GM18867 (cell line): Measurements from ENCODE around the gene VCL.
"Not testable (repeated sequence)": the region's sequence is repeated elsewhere in the genome, so short reads cannot be mapped to it uniquely, and the experiment has no call there.

Experiments used
- ATAC-seq: cut with Tn5 transposase; IDR thresholded peaks from one replicate; pipeline ENCODE4 v1.9.1; 2021; ENCODE audit warnings: mild to moderate bottlenecking, moderate library complexity; ENCODE audit not compliant: unreplicated experiment

Gene VCL

DNA sequence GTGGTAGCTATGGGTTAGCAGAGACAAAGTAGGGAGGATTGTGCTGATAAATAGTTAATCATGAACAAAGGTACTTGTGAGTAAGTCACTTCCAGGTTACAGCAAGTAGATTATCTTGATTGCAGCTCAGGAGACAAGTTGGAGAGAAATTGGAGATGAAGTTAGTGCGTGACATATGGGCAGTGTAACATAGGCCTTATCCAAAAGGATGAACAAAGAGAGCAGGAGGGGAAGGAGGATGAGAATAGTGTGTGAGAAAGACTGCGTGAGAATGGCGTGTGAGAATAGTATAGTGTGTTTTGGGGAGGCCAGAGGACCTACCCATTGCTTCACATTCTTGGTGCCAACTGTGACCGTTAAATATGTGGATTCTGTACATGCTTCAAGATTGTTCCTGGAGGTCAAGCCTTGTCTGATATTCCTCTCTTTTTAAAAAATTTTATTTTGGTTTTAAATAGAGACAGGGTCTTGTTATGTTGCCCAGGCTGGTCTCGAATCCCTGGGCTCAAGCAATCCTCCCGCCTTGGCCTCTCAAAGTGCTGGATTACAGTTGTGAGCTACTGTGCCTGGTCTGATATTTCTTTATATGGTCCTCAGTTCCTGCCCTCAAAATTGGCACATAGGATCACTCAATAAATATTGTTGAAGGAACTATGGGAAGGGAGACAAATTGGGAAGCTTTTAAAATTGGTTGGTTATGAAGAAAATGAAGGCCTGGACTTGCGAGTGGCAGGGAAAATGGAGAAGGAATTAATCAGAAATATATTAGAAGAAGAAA, 3.2 kb downstream of the VCL start:
- no peak for ATAC-seq

DNA sequence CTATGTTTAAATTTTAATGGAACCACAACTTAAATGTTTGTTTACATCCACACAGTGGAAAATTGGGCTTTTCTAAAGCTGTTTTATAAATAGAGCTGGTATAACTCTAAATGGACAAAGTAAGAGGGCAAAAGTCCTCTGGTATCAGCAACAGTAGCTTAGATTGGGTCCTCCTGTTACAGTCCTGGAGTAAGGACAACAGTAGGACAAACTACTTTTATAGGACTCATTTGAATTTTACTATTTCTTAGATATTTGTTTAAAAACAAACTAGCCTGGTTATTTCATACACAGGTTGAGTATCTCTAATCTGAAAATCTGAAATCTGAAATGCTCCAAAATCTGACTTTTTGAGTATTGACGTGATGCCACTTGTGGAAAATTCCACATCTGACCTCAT, 8.4 kb downstream of the VCL start:
- no peak for ATAC-seq

DNA sequence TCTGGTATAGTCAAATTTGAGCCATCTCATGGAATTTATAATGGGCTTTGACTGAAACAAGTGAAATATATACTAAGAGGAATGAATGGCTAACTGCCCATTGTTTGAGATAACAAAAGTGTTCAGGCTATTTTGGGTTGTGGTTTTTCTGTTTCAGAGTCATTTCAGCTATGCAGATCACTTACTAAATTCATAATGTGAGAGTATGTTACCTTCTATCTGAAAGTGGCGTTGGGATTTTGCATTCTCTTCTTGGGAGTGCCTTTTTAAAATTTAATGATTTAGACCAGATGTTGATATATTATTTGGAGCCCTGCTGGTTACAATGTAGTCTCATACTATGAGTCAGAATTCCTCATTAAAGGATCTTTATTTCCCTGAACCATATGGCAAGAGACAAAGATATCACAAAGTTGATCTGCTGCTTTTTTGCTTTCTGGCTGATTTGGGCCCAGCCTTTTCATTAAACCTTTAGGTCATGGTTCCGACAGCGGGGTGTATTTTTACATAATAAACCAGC, 10.4 kb downstream of the VCL start:
- no peak for ATAC-seq

DNA sequence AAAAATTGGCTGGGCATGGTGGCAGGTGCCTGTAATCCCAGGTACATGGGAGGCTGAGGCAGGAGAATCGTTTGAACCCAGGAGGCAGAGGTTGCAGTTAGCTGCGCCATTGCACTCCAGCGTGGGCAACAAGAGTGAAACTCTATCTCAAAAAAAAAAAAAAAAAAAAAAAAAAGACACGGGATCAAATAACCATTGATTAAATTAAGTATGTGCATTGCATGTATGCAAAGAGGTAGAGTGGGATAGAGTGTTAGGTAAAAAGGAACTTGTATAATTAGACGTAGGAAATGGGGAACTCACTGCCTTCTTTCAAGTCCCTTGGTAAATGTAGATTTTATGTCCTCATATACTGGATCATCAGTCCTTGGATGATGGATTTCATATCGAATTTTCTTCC, 13.1 kb downstream of the VCL start:
- no peak for ATAC-seq

- ATAC-seq = no peak
These were observed 13.9 kb downstream of the VCL start for GRCh38 chr10:74011770-74012169.

- ATAC-seq = no peak
These were observed 14.6 kb downstream of the VCL start for GRCh38 chr10:74012480-74012879.

GRCh38 chr10:74013004-74013403, 15.1 kb downstream of the VCL start:
- no peak for ATAC-seq

DNA sequence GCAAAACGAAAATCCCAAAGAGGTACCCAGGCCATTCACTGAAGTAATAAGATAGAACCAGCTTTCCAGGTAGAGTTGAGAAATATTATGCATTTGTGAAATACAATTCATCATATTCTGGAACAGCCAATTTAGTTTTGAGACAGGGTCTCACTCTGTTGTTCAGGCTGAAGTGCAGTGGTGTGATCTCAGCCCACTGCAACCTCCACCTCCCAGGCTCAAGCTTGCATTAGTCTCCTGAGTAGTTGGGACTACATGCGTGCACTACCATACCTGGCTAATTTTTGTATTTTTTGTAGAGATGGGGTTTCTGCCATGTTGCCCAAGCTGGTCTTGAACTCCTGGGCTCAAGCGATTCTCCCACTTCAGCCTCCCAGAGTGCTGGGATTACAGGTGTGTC, 16.7 kb downstream of the VCL start:
- ATAC-seq = not testable (repeated sequence)

GRCh38 chr10:74018241-74018640, 20.3 kb downstream of the VCL start:
- ATAC-seq = no peak

DNA sequence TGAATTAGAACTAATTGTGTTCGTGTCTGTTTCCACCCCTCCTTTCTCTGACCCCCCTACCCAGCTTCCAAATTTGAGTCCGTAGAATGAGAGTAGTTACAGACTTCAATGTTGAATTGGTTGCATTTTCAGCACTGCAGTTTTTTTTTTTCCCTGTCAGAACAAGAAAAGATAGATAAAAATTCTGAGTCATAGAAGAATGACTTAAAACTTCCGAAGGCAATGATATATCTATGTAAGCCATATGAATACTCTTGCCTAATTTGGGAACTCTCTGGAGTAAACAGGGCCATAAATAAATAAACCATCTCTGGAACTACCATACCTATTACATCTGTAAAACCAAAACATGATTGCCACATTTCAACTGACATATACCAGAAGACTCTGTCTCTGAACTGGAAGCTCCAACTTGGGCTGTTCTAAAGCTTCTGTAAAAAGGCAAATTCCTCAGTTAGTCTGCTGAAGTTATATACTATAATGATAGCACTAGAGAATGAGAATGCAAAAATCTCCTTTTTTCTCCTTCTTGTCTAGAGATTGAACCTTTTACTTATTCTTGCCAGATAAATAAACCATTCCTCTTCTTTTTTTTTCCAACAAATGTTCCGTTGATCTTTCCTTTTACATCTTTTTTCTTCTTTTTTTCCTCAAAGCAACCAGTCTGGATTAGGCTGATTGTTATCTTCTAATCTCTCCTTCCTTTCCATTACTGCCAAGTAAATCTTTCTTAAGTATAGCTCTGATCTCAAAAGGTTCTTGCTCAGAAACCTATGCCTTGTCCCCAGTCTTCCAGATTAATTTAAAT, 23.5 kb downstream of the VCL start:
- ATAC-seq = no peak

DNA sequence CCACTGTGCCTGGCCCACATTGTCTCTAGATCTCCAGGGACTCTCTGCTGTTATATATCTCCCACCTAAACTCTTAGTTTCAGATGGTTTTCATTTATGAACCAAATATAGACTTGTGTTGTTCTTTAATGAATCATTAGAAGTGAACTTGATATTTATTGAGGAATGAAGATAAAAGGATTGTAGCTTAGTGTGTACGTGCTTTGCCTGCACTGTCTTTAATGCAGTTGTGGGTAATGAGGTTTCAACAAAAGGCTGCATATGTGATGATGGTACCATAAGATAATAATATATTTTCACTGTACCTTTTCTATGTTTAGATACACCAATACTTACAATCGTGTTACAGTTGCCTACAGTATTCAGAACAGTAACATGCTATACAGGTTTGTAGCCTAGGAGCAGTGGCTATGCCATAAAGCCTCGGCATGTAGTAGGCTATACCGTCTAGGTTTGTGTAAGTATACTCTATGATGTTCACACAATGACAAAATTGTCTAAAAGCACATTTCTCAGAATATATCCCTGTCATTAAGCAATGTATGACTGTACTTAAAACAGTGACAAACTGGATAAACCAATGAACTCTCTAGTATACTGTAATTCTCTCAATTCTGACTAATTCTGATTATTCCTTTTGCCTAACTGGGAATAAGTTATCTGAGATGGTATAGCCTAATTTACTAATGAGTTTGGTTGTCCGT, 25.2 kb downstream of the VCL start:
- no peak for ATAC-seq

DNA sequence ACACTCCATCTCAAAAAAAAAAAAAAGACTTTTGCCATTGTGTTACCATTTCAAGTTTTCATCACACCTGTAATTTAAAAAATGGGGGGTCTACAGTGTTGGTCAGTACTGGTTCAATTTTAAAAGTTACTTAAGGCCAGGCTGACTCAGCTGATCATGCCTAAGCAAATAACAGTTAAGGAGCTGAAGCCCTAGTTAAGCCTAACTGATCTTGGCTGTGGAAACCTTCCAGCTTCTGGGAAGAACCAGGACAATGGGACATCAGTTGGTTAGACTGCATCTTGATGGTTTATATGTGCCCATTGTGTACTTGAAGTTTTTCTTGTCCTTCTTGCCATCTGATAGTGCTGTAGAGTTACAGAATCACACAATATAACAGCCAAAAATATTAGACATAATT, 26.7 kb downstream of the VCL start:
- ATAC-seq = no peak

DNA sequence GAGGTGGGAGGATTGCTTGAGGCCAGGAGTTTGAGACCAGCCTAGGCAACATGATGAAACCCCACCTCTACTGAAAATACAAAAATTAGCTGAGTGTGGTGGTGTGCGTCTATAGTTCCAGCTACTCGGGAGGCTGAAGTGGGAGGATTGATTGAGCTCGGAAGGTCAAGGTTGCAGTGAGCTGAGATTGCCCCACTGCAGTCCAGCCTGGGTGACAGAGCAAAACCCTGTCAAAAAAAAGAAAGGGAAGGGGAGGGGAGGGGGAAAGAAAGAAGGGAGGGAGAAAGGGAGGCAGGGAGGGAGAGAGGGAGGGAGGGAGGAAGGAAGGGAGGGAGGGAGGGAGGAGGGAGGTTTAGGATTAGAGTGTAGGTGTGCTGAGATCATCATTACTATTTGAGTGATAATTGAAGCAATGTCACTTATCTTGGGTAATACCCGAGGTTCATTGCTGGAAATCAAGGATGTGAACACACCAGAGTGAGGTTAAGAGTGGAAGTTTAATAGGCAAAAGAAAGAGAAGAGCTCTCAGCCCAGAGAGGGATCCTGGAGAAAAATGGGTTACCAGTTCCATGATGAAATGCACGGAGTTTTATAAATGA, 27.6 kb downstream of the VCL start:
- no peak for ATAC-seq

DNA sequence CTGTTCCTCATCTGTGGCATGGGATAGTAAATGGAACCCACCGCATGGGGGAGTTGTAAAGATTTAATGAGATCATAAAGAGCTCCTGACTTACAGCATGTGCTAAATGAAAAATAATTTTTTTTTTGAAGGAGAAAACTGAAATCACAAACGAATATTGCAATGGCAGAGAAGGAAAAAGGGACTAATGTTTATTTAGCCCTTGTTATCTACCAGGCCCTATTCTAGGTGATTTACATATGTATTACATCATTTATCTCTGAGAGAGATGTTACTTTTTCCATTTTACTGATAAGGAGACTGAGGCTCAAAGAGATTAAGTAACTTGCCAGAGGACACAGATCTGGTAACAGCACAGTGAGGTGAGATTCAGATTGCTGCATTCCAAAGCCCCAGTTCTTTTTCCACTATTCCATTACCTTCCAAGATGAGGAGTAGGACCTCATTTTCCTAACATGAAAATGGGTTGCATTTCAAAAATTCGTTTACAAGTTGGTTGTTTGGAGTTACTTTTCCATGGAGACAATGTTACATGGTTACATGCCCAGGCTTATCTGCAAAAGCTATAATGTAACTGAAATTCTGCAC, 28.6 kb downstream of the VCL start:
- no peak for ATAC-seq

- ATAC-seq = no peak
These were observed 29.8 kb downstream of the VCL start for GRCh38 chr10:74027702-74028101.

- no peak for ATAC-seq
These were observed 32.0 kb downstream of the VCL start for GRCh38 chr10:74029943-74030342.

DNA sequence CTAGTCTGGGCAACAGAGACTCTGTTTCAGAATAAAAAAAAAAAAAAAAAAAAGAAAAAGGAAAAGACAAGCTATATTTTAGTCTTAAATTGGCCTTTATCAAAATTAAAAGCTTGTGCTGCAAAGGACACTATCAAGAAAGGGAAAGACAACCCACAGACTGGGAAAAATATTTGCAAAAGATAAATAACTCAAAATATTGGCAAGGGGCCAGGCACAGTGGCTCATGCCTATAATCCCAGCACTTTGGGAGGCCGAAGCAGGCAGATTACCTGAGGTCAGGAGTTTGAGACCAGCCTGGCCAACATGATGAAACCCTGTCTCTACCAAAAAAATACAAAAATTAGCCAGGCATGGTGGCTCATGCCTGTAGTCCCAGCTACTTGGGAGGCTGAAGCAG, 34.3 kb downstream of the VCL start:
- not testable (repeated sequence) for ATAC-seq

DNA sequence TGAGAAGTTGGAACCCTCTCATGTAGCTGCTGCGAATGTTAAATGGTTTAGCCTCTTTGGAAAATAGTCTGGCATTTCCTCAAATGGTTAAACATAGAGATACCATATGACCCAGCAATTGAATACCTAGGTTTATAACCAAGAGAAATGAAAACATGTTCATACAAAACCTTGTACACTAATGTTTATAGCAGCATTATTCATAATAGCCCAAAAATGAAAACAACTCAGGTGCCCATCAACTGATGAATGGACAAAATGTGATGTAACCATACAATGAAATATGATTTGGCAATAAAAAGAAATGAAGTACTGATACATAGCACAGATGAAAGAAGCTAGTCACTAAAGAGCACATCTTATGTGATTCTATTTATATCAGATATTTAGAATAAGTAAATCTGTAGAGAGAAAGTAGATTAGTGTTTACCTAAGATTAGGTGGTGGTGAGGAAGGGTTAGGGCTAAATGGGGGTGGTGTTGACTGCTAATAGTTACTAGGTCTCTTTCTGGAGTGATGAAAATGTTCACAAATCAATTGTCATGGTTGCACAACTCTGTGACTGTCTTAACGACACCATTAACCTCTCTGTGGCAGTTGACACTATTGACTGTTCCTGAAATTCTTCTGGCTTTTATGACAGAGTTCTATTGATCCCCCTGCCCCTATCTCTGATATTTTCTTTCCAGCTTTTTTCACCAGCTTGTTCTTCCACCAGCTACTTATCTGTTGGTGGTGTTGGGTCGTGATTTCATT, 35.2 kb downstream of the VCL start:
- ATAC-seq = no peak

- no peak for ATAC-seq
These were observed 35.8 kb downstream of the VCL start for GRCh38 chr10:74033702-74034101.

- no peak for ATAC-seq
These were observed 36.4 kb downstream of the VCL start for GRCh38 chr10:74034301-74034700.
